CD4-positive, alpha-beta memory T cell (primary cell): ENCODE measurements around the gene SDR42E2. TPM values are rescaled to one million over a fixed set of nuclear protein-coding genes. Genes with fewer than 3 reads are reported as not detected.
"Not testable (repeated sequence)": the region's sequence is repeated elsewhere in the genome, so short reads cannot be mapped to it uniquely, and the experiment has no call there.

Experiments
- CTCF ChIA-PET: fragments of 350-600 bp; sonication (Branson Sonifier 250); formaldehyde crosslinking; loops from one replicate; lab custom pipeline; 2021; ENCODE audit warnings: inconsistent platforms; ENCODE audit not compliant: partially characterized antibody; lab: Charles Lee
- POLR2A ChIA-PET: fragments of 350-600 bp; sonication (Branson Sonifier 250); formaldehyde crosslinking; loops from one replicate; lab custom pipeline; 2021; ENCODE audit not compliant: partially characterized antibody; lab: Charles Lee
- DNase-seq, 5 donors: peaks; one replicate each; pipeline versions ENCODE4 v3.0.0 to v3.0.0-alpha.2; 2020 to 2022; ENCODE audit warnings: mixed read lengths in 1 of 5
- H3K27ac ChIP-seq: one replicate; pipeline ENCODE4 v1.7.0; 2013; ENCODE audit warnings: low read depth, low read length
- H3K27me3 ChIP-seq: 2 replicates; pipeline ENCODE4 v1.7.0; 2013; ENCODE audit warnings: mild to moderate bottlenecking, low read length, moderate library complexity; ENCODE audit not compliant: insufficient read depth
- H3K36me3 ChIP-seq: 2 replicates; pipeline ENCODE4 v1.7.0; 2013; ENCODE audit warnings: mild to moderate bottlenecking, low read length, moderate library complexity; ENCODE audit not compliant: insufficient read depth
- H3K4me1 ChIP-seq: 2 replicates; pipeline ENCODE4 v1.7.0; 2013; ENCODE audit warnings: mild to moderate bottlenecking, low read length, moderate library complexity; ENCODE audit not compliant: insufficient read depth
- H3K4me3 ChIP-seq, 2 donors: one replicate each; pipeline ENCODE4 v1.7.0; 2013; ENCODE audit warnings: low read length in 2 of 2, mild to moderate bottlenecking in 1 of 2
- H3K9me3 ChIP-seq, 2 donors: one replicate each; pipeline ENCODE4 v1.7.0; 2013; ENCODE audit warnings: low read length in 2 of 2, control low read depth in 1 of 2; ENCODE audit not compliant: control insufficient read depth in 1 of 2
- H3K27ac Mint-ChIP-seq, 7 donors: one replicate each; pipeline ENCODE4 v1.8.0; 2020 to 2021; ENCODE audit warnings: mixed read lengths in 7 of 7, mild to moderate bottlenecking in 6 of 7, inconsistent platforms in 3 of 7, moderate library complexity in 3 of 7
- H3K27me3 Mint-ChIP-seq, 2 donors: one replicate each; pipeline ENCODE4 v1.8.0; 2020 to 2021; ENCODE audit warnings: mixed read lengths in 2 of 2
- H3K36me3 Mint-ChIP-seq, 2 donors: one replicate each; pipeline ENCODE4 v1.8.0; 2020 to 2021; ENCODE audit warnings: mixed read lengths in 2 of 2, inconsistent platforms in 1 of 2, mild to moderate bottlenecking in 1 of 2
- H3K4me1 Mint-ChIP-seq, 4 donors: one replicate each; pipeline ENCODE4 v1.8.0; 2020 to 2021; ENCODE audit warnings: mixed read lengths in 4 of 4, mild to moderate bottlenecking in 1 of 4
- H3K4me3 Mint-ChIP-seq, 8 donors: one replicate each; pipeline ENCODE4 v1.8.0; 2020 to 2021; ENCODE audit warnings: mixed read lengths in 8 of 8, mild to moderate bottlenecking in 7 of 8, moderate library complexity in 6 of 8, inconsistent platforms in 3 of 8
- H3K9me3 Mint-ChIP-seq, 8 donors: one replicate each; pipeline ENCODE4 v1.8.0; 2020 to 2021; ENCODE audit warnings: mixed read lengths in 8 of 8, mild to moderate bottlenecking in 5 of 8, inconsistent platforms in 3 of 8, moderate library complexity in 1 of 8
- intact Hi-C: fragments of 100-400 bp; cut with micrococcal nuclease; formaldehyde crosslinking; loops from one replicate; pipeline ENCODE4 v1.15.1; 2023
- polyA plus RNA-seq, 2 donors: library from polyadenylated mRNA; unstranded; fragments of 300-500 nt; fragmentation: Illumina TruSeq; gene quantifications; one replicate each; pipeline ENCODE4 v1.2.3, GENCODE V29; 2021
- total RNA-seq, 2 experiments: library from RNA; stranded (reverse); gene quantifications; one replicate each; pipeline ENCODE4 v1.2.3, GENCODE V29; 2021

The SDR42E2 gene
- total and polyA plus RNA-seq, 4 experiments from 2014 or later = 0.11 to 0.88 (median 0.64) TPM

DNA sequence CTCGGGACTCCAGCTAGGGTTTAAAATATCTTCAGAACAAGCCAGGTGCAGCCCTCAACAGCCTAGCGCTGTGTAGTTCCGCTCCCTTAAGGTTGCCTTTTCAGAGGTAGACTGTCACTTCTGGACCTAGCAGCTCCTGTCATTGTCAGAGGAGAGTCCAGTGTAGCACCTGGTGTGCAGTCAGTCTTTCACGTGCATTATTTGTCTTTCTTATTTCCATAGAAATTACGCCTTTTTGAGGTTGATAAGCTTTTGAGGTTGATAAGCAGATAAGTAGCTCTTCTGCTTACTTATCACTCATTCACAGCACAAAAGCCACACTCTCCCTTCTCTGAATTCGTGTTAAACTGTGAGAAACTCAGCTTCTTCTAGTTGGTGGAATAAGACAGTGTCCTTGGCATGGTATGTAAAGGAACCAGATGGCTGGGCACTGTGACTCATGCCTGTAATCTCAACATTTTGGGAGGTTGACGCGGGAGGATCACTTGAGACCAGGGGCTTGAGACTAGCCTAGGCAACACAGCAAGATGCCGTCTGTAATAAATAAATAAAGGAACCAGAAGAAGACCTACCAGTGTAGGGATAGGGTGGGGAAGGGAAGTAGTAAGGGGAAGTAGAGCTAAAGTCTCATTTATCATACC is 54.0 kb downstream of the SDR42E2 start:
- DNase-seq = no peak
- H3K4me1 Mint-ChIP-seq = peaks cover 1 to 13% (median 11%) of the 10 kb centered on the region in 4 donors
- H3K27me3 Mint-ChIP-seq = no peaks in the 10 kb centered on the region
- ChIA-PET CTCF (interaction anchor here (1.2 kb wide), 1 partner anchor 12 kb away, joined by 3 read pairs; no protein-coding TSS in a partner anchor), POLR2A (interaction anchor here (0.9 to 2.1 kb wide), 3 partner anchors 8 to 23 kb away, joined by 3 to 6 read pairs (median 4); partner anchors contain the start of gene EEF2K)
- Histone ChIP-seq H3K27me3 (no peaks in the 10 kb centered on the region), H3K4me1 (no peaks in the 10 kb centered on the region), H3K36me3 (no peaks in the 10 kb centered on the region), H3K27ac (no peak overlapping the region), H3K4me3 (no peak overlapping the region), H3K9me3 (no peaks in the 10 kb centered on the region)
- H3K9me3 Mint-ChIP-seq = no peaks in the 10 kb centered on the region
- peaks cover 10 to 12% of the 10 kb centered on the region in 2 donors for H3K36me3 Mint-ChIP-seq
- peak overlapping the region in 1 of 7 donors; percentile 18 for H3K27ac Mint-ChIP-seq
- no peak overlapping the region for H3K4me3 Mint-ChIP-seq
- intact Hi-C loops = no loop called here

DNA sequence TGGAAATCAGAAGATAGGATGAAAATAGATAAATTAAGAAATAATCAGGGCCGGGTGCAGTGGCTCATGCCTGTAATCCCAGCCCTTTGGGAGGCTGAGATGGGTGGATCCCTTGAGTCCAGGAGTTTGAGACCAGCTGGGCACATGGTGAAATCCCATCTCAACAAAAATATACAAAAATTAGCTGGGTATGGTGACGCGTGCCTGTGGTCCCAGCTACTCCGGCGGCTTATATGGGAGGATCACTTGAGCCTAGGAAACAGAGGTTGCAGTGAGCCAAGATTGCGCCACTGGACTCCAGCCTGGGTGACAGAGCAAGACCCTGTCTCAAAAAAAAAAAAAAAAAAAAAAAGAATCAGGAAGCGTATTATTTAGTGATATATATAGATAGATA is 54.5 kb downstream of the SDR42E2 start:
- H3K4me1 ChIP-seq, H3K4me3 Mint-ChIP-seq, H3K27ac Mint-ChIP-seq, H3K4me3 ChIP-seq, H3K27me3 Mint-ChIP-seq, H3K9me3 Mint-ChIP-seq, CTCF ChIA-PET, H3K36me3 ChIP-seq, DNase-seq, H3K9me3 ChIP-seq, H3K27ac ChIP-seq, H3K27me3 ChIP-seq, intact Hi-C loops: not testable (repeated sequence)
- Mint-ChIP-seq H3K4me1 (peaks cover 1 to 12% (median 7%) of the 10 kb centered on the region in 4 donors), H3K36me3 (peaks cover 8 to 12% of the 10 kb centered on the region in 2 donors)
- POLR2A ChIA-PET = interaction anchor here (0.9 to 2.1 kb wide), 2 partner anchors 9 to 11 kb away, joined by 3 to 6 read pairs; partner anchors contain the start of gene EEF2K

DNA sequence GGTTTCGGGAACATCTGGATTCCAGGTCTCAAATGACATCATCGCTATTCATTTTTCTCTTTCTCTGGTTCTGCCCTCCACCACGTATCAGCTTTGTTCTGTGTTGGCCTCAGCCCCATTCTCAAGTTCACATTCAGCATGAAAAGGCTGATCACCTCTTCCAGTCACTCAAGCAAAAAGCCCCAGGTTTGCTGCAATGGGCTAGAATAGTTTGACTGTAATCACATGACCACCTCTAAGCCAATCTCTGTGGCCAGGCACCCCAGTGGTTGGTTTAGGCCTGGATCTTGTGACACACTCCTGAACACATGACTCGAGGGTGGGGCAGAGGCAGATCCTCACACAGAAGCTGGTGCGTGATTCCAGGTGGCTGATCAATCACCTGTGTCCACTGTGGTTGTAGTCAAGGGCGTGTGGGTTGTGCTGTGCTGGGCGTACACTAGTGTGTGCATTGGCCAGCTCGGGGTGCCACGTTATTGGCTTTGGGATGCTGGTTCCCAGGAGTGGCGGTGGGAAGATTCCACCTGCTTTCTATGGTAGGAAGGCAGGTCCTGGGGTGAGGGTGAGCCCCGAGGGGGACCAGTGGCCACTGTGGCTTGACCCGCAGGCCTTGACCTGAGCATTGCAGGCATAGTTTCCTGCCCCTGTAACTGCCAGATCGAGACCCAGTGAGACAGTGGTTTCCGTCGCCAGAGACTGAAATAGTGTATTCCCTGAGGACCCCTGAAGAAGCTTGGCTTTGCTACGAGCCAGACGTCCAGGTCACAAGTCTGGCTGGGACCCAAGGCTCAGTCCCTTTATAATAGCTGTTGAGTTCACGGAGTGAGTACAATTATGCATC is 55.8 kb downstream of the SDR42E2 start:
- intact Hi-C loops = no loop called here
- Mint-ChIP-seq H3K9me3 (no peaks in the 10 kb centered on the region), H3K27me3 (no peaks in the 10 kb centered on the region), H3K4me1 (peaks cover 3 to 12% (median 8%) of the 10 kb centered on the region in 4 donors), H3K36me3 (peaks cover 5 to 8% of the 10 kb centered on the region in 2 donors), H3K4me3 (no peak overlapping the region), H3K27ac (no peak overlapping the region)
- POLR2A ChIA-PET = no interaction called here
- Histone ChIP-seq H3K27ac (no peak overlapping the region), H3K36me3 (no peaks in the 10 kb centered on the region), H3K27me3 (no peaks in the 10 kb centered on the region), H3K4me3 (no peak overlapping the region), H3K4me1 (no peaks in the 10 kb centered on the region), H3K9me3 (no peaks in the 10 kb centered on the region)
- DNase-seq = peak in 1 of 5 donors; percentile 53
- CTCF ChIA-PET = interaction anchor here (1.0 to 1.2 kb wide), 2 partner anchors 12 to 14 kb away, joined by 3 read pairs; partner anchors contain the start of gene EEF2K

DNA sequence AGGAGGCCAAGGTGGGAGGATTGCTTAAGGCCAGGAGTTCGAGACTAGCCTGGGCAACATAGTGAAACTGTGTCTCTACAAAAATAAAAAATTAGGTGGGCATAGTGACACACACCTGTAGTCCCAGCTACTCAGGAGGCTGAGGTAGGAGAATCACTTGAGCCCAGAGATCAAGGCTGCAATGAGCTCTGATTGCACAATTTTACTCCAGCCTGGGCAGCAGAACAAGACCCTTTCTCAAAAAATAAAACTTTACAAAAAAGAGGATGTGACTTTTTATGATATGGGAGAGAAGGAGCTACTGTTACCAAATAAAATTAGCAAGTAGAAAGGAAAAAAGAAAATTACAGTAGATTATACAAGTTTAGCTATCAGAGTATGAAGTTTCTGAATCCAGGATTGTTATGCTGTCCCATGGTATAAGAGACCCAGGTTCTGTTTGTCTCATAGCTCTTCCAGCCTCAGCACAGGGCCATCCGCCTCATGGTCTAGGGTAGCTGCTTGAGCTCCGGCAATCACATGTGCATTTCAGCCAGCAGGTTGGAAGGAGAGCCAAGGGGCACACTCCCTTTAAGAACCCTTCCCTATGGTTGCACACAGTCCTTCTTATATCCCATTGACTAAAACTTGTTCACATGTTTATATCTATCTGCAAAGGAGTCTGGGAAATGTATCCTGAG is 57.2 kb downstream of the SDR42E2 start:
- Histone ChIP-seq H3K27me3 (no peaks in the 10 kb centered on the region), H3K4me3 (no peak overlapping the region), H3K36me3 (no peaks in the 10 kb centered on the region), H3K27ac (no peak overlapping the region), H3K4me1 (no peaks in the 10 kb centered on the region), H3K9me3 (no peaks in the 10 kb centered on the region)
- DNase-seq = no peak
- H3K9me3 Mint-ChIP-seq = no peaks in the 10 kb centered on the region
- intact Hi-C loops = no loop called here
- H3K4me1 Mint-ChIP-seq = peaks cover 2 to 10% (median 3%) of the 10 kb centered on the region in 4 donors
- H3K27ac Mint-ChIP-seq = peak overlapping the region in 1 of 7 donors; percentile 48
- POLR2A ChIA-PET = interaction anchor here (0.8 kb wide), 1 partner anchor 46 kb away, joined by 3 read pairs; no protein-coding TSS in a partner anchor
- H3K36me3 Mint-ChIP-seq = peaks cover 2 to 4% of the 10 kb centered on the region in 2 donors
- no peaks in the 10 kb centered on the region for H3K27me3 Mint-ChIP-seq
- no peak overlapping the region for H3K4me3 Mint-ChIP-seq
- CTCF ChIA-PET = interaction anchor here (0.9 to 1.4 kb wide), 3 partner anchors 13 to 77 kb away, joined by 3 to 4 read pairs (median 3); partner anchors contain the start of genes EEF2K and POLR3E

DNA sequence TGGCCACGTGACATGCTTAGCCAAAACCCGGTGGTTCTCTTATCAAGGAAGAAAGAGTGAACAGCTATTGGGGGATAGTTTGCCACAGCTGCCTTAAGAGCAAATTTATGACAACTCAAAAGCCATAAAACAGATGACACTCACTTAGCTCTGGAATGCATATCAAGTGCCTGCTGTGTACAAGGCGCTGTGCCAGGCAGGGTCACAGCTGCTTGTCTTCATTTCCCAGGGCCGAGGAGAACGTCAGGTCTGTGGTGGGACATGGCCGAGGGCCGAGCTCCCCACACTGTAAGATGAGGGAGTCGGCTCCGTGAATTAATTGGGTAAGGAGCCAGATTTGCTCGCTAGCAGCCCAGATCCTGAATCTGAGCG is 57.7 kb downstream of the SDR42E2 start:
- no peaks in the 10 kb centered on the region for H3K27me3 ChIP-seq
- Mint-ChIP-seq H3K9me3 (no peaks in the 10 kb centered on the region), H3K36me3 (peaks cover 3 to 4% of the 10 kb centered on the region in 2 donors), H3K27me3 (no peaks in the 10 kb centered on the region), H3K4me1 (peaks cover 4 to 12% (median 5%) of the 10 kb centered on the region in 4 donors), H3K27ac (peak overlapping the region in 1 of 7 donors; percentile 48), H3K4me3 (no peak overlapping the region)
- H3K36me3 ChIP-seq = no peaks in the 10 kb centered on the region
- intact Hi-C loops = no loop called here
- H3K27ac ChIP-seq = no peak overlapping the region
- no peak overlapping the region for H3K4me3 ChIP-seq
- ChIA-PET POLR2A (interaction anchor here (0.8 kb wide), 1 partner anchor 46 kb away, joined by 3 read pairs; no protein-coding TSS in a partner anchor), CTCF (interaction anchor here (0.9 to 1.4 kb wide), 3 partner anchors 12 to 77 kb away, joined by 3 to 4 read pairs (median 3); partner anchors contain the start of genes EEF2K and POLR3E)
- H3K9me3 ChIP-seq = no peaks in the 10 kb centered on the region
- no peaks in the 10 kb centered on the region for H3K4me1 ChIP-seq
- no peak for DNase-seq

DNA sequence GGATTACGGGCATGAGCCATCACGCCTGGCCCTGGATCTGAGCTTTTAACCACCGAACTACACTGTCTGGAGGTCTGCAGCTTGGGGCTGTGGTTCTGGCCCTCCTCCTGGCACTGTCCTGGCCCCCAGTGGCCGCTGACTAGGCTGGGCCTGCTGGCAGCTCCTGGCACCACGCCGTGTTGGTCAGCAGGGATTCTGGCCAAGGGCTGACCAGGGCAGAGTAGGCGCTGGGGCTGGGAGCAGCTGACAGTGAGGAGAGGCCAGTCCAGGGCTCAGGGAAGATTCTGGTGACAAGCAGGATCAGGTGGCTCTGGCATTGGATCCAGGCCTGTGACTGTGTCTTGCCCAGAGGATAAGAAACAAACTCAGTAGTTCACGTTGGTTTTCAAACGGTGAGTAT is 58.4 kb downstream of the SDR42E2 start:
- H3K9me3 ChIP-seq = no peaks in the 10 kb centered on the region
- peaks cover 3 to 4% of the 10 kb centered on the region in 2 donors for H3K36me3 Mint-ChIP-seq
- H3K27ac ChIP-seq = no peak overlapping the region
- no peaks in the 10 kb centered on the region for H3K27me3 Mint-ChIP-seq
- H3K4me3 Mint-ChIP-seq = no peak overlapping the region
- intact Hi-C loops = no loop called here
- no peaks in the 10 kb centered on the region for H3K9me3 Mint-ChIP-seq
- H3K4me1 Mint-ChIP-seq = peaks cover 4 to 10% (median 5%) of the 10 kb centered on the region in 4 donors
- no peaks in the 10 kb centered on the region for H3K4me1 ChIP-seq
- ChIA-PET POLR2A (no interaction called here), CTCF (no interaction called here)
- peak overlapping the region in 1 of 7 donors; percentile 23 for H3K27ac Mint-ChIP-seq
- no peak overlapping the region for H3K4me3 ChIP-seq
- DNase-seq = no peak
- no peaks in the 10 kb centered on the region for H3K27me3 ChIP-seq
- H3K36me3 ChIP-seq = peaks cover 2% of the 10 kb centered on the region
